Stimulated activated CD8-positive, alpha-beta memory T cell treated with anti-CD3 and anti-CD28 coated beads, Interleukin-4, amount 100 ng/mL, for 1 hour (primary cell): ENCODE results near the gene DOC2B.
"Not testable (repeated sequence)": the region's sequence is repeated elsewhere in the genome, so short reads cannot be mapped to it uniquely, and the experiment has no call there.

Experiments
- DNase-seq, 2 donors: peaks; one replicate each; pipeline ENCODE4 v3.0.0-alpha.2; 2020; ENCODE audit warnings: low read depth in 2 of 2, low spot score in 1 of 2

Gene DOC2B

DNA sequence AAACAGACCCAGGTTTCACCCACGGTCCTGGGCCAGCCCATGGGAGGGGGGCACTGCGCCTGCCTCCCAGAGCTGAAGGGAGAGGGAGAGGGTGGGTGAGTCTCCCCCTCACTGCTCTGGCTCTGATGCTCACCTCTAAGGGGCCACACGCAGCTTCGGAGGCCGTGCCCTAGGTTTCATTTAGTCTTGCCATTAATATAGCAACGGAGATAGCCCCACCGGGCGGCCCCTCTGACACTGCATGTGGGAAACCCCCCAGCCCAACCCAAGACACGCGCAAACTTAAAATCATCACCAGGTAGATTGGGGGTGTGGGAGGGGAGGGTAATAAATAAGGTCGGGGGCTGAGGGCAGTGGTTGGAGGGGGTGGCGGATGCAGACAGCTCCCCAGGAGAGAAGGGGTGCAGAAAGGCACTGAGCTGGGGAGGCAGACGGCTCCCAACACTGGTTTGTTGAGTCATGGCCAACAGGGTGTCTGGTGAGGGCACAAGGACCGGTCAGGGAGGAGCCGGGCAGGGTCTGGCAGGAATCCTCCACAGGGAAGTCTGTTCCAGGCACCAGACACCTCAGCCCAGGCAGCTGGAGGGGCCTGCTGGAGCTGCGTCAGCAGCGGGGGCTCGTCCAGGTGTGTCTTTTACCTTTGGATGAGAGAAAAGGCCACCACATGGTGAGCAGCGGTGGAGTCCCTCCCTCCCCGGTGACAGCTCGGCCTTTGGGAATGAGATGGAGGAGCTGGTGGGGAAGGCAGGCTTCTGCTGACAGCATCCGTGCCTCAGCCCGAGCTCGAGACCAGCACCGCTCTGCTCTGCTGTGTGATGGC lies 32.0 kb upstream of the DOC2B start:
- no peak for DNase-seq

DNA sequence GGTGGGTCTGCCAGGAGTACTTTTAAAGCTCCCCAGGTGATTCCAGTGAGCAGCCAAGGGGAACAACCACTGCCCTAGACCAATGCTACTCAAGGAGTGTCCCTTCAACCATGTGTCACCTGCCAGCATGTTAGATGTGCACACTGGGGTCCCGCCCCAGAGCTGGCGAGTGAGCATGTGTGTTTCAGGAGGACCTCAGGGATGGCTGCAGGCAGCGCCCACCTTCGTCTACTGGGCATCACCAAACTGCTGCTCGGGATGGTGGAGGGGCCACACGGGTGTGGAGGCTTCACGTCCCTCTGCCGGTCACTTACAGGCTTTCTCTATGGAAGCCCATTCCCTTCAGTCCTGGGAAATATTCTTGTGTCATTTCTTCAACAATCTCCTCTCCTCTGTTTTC lies 29.0 kb upstream of the DOC2B start:
- DNase-seq, result no peak

DNA sequence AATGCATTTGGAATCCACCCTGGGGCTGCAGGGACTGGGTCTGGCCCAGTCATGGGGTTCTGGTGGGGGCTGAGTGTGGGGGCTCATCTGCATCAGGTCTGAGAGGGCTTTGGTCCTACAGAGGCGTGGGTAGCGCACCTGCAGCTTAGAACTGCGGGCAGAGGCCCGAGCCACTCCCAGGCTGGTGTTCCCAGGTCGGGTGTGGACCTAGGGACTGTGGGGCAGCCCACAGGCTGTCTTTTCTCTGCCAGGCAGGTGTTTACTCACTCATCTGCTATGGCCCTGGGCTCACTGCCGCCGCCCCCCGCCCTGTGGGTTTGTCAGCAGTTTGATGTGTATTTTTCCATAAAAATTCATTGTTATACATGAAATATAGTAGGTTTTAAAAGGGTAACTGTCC lies 27.0 kb upstream of the DOC2B start:
- DNase-seq, result no peak

DNA sequence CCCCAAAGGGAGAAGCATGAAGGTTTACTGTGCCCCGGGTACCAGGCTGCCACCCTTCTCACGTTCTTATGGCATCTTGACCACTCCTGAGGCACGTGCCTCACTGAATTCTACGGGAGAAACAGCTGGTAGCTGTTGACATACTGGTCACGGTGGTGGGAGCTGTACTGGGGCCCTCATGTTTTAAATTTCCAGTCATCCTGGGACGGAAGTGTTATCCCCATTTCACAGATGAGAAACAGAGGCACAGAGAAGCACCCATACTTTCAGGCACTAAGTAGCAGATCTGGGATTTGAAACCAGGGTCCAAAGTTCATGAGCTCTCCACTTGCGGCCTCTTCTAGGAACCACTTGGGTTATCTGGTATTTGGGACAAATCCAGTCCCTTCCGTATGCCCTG lies 26.3 kb upstream of the DOC2B start:
- DNase-seq, result no peak

DNA sequence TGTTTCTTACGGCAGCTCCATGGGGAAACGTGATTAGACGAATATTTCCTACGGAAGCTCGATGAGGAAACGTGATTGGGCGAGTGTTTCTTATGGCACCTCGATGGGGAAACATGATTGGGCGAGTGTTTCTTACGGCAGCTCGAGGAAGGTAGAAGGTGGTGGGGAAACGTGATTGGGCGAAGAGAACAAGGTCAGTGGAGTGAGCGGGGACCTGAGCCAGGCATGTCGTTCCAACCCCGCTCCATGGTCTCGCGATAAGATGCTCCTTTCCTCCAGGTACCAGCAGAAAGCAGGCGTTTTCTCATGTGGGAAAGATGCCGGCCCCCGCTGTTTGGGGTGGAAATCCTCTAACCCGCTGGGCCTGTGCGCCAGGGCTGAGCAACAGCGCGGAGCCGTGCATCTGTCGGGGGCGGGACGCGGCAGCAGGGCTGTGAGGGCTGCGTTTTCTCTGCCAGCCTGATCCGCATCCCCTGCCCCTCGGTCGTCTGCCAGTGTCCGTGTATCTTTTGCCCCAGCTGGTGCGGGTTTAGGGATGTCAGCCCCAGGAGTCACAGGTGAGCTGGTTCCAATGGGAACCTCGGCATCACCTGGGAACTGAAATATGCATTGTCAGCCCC lies 25.6 kb upstream of the DOC2B start:
- no peak for DNase-seq

DNA sequence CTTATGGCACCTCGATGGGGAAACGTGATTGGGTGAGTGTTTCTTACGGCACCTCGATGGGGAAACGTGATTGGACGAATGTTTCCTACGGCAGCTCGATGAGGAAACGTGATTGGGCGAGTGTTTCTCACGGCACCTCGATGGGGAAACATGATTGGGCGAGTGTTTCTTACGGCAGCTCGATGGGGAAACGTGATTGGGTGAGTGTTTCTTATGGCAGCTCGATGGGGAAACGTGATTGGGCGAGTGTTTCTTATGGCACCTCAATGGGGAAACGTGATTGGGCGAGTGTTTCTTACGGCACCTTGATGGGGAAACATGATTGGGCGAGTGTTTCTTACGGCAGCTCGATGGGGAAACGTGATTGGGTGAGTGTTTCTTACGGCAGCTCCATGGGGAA lies 25.0 kb upstream of the DOC2B start:
- DNase-seq, result not testable (repeated sequence)

DNA sequence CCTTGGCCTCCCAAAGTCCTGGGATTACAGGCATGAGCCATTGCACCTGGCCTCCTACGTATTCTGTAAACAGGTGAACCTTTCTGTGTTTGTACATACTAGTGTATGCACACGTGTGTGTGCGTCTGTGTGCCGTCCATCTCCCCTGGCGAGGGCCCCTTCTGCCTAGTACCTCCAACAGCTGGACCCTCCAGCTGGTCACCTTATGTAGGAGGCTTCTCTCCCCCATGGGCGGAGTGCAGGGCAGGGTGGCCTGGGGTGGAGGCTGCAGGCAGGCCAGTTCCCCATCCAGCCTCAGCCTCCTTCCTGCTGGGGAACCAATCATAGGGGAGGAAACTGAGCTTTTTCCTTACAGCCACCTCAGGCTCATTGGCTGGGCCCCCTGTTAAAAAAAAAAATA lies 24.4 kb upstream of the DOC2B start:
- DNase-seq, result no peak

DNA sequence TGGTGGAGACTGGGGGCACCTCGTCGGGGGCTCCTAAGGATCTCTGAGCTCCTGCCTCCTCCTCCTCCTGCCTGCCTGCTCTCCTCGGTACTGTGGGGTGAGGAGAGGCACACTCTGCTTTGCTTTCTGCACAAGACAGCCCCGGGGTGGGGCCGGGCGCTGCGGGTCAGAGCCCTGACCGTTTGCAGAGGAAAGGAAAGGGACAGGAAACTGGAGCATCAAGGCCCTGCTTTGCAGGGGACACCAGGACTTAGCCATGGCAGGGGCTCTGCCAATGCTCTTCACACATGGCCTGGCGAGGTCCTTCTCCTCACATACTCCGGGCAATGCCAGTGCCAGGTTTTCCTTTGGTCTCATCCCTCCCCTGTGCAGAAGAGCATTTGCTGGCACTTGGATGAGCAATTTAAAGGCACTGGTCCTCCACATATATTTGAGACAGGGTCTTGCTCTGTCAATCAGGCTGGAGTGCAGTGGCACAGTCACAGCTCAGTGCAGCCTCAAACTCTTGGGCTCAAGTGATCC lies 23.8 kb upstream of the DOC2B start:
- no peak for DNase-seq

DNA sequence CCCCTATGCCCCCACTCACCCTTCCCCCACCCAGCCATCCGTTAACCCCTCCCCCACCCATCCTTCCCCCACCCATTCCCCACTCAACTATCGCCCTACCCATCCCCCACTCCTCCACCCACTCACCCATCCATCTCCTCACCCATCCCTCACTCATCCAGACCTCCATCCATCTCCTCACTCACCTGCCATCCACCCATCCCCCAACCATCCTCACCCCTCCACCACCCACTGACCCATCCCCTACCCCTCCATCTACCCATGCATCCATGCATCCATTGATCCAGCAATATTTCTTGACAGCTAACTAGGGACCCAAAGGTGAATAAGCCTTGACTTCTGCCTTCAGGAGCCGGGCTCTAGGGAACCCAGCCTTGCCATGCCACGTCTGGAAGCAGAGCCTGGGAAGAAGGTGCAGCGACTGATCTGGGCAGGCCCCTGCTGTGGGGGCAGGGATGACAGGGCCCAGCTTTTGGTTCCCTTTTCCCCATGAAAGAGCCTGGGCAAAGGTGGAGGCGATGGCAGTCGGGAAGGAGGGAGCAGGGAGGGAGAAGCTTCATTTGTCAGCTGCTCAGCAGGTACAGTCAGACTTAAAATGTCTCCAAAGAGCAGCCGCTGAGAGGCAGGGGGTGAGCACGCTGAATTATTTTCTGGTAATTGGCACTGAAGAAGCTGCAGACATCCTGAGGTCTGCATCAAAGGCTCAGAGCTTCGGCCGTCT lies 23.1 kb upstream of the DOC2B start:
- DNase-seq, result no peak

DNA sequence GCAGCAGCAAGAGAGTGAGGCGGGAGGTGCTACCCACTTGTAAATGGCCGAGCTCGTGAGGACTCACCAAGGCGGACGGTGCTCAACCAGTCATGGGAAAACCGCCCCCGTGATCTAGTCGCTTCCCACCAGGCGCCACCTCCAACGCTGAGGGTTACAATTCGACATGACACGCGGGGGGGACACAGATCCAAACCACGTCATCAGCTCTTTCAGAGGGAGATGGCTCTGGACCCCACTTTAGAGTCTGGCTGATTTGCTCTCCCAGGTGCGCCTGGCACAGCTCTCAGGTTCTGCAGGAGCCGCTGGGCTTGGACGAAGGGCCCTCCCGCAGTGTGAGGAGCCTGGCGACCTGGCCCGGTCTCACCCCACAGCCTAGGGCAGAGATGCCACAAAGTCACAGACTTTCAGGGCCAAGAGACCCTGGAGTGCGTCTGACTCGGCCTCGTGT lies 21.1 kb upstream of the DOC2B start:
- DNase-seq, result no peak

DNA sequence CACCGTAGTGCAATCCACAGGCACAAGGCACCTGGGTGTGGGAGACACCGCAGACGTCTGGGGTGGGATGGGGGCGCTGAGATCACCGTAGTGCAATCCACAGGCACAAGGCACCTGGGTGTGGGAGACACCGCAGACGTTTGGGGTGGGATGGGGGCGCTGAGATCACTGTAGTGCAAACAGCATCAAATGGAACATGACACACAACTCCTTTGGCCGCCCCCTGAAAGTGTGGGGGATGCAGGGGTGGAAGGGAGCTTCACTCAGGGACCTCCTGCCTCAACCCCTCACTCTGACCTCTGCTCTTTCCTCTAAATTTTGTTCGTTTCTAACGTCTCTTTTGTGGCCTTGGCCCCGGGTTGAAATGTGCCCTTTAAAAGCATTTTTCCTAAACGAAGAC lies 20.3 kb upstream of the DOC2B start:
- DNase-seq, result not testable (repeated sequence)

DNA sequence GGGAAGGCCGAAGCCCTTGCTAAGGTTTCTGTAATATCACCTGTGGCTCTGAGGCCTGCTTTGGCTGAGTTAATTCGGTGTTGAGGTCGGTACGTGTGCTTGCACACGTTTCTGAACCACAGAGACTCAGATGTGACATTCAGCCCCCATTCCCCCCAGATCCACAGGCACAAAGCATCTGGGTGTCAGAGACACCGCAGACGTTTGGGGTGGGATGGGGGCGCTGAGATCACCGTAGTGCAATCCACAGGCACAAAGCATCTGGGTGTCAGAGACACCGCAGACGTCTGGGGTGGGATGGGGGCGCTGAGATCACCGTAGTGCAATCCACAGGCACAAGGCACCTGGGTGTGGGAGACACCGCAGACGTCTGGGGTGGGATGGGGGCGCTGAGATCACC lies 19.8 kb upstream of the DOC2B start:
- not testable (repeated sequence) for DNase-seq

DNA sequence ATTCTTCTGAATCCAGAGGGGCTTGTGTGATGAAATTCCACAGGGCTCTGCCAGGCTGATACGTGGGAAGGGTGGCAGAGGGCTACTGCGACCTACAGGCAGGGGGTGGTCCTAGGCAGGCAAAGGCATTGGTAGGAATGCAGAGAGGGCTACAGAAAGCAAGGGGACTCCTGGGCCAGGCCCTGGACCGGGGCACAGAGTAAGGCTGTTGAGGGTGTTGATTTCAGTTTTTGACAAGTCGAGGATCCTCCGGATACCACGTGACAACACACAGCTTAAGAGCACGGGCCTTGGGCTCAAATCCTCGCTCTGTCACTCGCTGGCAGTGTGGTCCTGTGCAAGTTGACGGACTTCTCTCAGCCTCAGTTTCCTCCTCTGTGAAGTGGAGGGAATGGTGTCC lies 19.1 kb upstream of the DOC2B start:
- no peak for DNase-seq

DNA sequence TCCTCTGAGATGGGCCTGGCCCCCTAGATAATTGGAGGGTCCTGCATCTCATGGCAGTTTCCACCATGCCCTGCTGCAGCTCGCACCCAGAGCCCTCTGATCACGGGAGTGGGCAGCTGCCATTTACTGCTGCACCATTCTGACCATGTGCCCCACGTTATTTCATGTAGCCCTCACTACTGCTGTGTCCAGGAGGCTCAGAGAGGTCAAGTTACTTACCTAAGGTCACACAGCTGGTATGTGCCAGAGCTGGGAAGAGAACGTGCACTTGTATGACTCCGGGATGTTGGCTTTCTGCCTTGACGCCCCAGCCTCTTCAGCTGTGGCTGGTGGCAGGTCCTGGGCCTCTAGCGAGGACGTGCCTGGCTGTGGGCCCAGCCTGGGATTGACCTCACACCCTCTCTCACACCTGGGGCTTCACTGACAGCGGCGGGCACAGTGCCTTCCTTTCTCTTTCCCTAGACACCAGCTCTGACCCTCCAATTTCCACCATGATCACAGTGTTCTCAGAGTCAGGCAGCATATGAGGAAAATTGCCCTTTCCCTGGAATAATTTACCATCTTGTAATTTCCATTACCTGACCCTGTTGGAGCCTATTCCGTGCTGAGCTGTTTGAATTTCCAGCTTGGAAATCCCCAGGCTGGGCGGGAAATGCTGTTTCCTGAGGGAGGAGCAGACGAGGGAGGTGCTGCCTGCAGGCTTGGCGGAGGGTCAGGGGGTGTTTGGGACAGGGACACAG lies 18.5 kb upstream of the DOC2B start:
- DNase-seq, result no peak

DNA sequence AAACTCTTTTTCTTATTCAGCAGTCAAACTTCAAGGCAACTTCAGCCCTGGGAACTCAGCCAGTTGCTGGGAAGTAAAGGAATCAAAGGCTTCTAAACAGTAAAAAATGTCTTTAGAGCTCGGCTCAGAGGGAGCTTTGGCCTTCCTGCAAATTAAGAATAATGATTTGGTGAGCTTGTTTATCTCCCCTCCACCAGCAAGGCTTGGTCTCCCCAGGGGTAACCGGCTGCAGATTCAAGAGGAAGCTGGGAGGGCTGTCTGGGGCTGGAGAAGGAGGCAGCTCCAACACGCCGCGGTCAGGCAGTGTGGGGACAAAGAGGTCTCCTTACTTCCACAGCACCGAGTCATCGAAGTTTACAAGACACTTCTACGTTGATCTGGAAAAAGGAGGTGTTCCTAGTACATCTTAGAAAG lies 17.7 kb upstream of the DOC2B start:
- no peak for DNase-seq

DNA sequence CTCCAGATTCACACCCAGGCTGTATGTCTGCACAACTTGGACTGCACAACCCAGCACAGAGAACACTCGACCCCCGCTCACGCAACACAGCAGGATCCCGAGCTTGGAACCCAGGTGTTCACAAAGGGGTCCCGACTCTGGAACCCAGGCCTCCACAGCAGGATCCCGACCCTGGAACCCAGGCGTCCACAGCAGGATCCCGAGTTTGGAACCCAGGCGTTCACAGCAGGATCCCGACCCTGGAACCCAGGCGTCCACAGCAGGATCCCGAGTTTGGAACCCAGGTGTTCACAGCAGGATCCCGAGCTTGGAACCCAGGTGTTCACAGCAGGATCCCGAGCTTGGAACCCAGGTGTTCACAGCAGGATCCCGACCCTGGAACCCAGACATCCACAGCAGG lies 16.8 kb upstream of the DOC2B start:
- DNase-seq, result not testable (repeated sequence)

DNA sequence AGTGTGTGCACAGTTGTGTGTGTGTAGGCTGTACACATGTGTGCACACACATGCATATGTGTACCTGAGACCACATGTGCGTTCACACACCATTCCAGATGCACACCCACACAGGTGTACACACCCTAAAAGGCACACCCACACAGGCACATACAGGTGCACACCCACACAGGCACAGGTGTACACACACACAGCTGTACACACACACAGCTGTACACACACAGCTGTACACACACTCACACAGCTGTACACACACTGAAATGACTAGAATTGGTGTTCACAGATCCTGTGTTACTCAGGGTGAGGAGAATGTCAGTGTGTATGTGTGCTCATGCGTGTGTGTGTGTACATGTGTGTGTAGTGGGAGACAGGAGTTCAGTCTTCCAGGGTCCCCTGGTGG lies 15.9 kb upstream of the DOC2B start:
- no peak for DNase-seq

DNA sequence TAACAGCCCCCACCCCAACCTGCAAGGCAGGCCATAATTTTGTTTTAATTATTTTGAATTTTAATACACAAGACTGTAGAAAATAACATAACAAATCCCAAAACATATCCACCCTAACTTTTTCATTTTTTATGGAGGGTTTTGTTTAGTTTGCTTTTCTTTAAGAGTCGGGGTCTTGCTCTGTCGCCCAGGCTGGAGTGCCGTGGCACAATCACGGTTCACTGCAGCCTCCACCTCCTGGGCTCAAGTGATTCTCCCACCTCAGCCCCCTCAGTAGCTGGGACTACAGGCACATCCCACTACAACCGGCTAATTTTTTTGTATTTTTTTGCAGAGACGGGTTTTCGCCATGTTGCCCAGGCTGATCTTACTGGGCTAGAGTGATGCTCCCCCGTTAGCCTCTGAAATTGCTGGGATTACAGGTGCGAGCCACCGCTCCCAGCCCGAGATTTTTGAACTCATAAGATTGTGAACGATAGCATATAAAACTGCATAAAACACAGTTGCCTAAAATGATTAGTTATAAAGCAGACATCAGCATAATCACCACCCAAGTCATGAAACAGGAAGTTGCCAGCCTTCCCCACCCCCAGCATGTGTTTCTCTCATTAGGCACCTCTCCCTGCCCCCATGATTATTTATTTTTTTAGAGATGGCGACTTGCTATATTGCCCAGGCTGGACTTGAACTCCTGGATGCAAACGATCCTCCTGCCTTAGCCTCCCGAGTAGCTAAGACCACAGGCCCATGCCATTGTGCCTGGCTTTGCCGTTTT lies 13.6 kb upstream of the DOC2B start:
- no peak for DNase-seq

DNA sequence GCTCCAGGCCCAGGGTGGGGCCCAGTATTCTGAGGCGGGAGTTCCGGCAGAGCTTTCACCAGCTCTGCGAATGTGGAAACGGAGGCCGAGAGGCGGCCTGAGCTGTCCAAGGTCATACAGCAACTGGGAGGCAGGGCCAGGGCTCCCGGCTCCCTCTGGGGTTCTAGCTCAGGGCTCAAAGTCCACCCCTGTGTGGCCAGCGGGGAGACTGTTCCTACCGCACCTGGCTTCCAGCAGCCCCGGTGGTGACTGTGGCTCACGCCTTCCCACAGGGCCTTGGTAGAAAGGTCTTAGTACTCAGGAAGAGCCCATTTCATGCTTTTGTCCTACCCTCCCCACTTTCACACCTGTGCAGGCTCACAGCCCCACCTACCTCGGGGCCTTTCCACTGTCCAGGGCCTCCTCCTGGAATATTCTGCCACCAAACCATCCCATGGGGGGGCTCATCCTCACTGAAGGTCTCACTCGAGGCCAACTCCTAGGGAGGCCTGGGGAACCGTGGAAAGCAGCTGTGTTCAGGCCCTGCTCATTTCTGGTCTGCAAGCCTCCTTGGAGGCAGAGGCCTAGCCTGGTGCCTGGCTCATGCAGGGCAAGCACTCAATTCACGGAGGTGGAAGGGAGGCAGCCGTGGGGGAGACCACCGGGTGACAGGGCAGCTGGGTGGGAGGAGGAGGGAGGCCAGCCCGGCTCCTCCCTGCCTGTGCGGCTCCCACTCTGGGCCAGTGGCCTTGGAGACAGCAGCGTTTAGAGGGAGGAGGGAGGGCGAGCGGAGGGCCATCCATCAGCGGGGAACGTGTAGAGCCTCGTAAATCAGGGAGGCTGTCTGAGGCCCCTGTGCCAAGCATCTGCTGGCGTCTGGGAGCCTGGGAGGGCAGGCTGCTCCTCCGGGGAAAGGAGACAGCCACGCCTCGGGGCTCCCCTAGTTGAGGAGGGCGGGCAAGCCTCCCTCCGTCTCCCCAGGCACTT lies 12.7 kb upstream of the DOC2B start:
- no peak for DNase-seq
